Stimulated activated CD8-positive, alpha-beta memory T cell treated with anti-CD3 and anti-CD28 coated beads, Interleukin-12 subunit alpha, Interleukin-12 subunit beta, amount 100 ng/mL, for 4 hours (primary cell): ENCODE data around the gene RCAN2.

Source experiments
- DNase-seq: peaks from one replicate; pipeline ENCODE4 v3.0.0-alpha.2; 2020; ENCODE audit warnings: low read depth

RCAN2 gene

GRCh38 chr6:46381579-46381978, 109.7 kb downstream of the RCAN2 start:
- DNase-seq, result no peak

GRCh38 chr6:46381057-46381456, 110.2 kb downstream of the RCAN2 start:
- no peak for DNase-seq

- no peak for DNase-seq
Measured at GRCh38 chr6:46380152-46380807, 111.0 kb downstream of the RCAN2 start.

- no peak for DNase-seq
Measured at GRCh38 chr6:46378882-46379416, 112.3 kb downstream of the RCAN2 start.

- DNase-seq, result no peak
Measured at GRCh38 chr6:46378161-46378881, 112.9 kb downstream of the RCAN2 start.

- DNase-seq, result no peak
Measured at GRCh38 chr6:46377209-46377608, 114.0 kb downstream of the RCAN2 start.

GRCh38 chr6:46376562-46377061, 114.6 kb downstream of the RCAN2 start:
- no peak for DNase-seq

GRCh38 chr6:46370622-46371021, 120.6 kb downstream of the RCAN2 start:
- no peak for DNase-seq

- no peak for DNase-seq
Measured at GRCh38 chr6:46368169-46368536, 123.1 kb downstream of the RCAN2 start.

GRCh38 chr6:46367354-46368168, 123.7 kb downstream of the RCAN2 start:
- DNase-seq, result no peak

GRCh38 chr6:46366190-46366900, 124.9 kb downstream of the RCAN2 start:
- no peak for DNase-seq

- no peak for DNase-seq
Measured at GRCh38 chr6:46357591-46357990, 133.7 kb downstream of the RCAN2 start.

- no peak for DNase-seq
Measured at GRCh38 chr6:46356543-46356942, 134.7 kb downstream of the RCAN2 start.

GRCh38 chr6:46353528-46353927, 137.7 kb downstream of the RCAN2 start:
- DNase-seq, result no peak

- no peak for DNase-seq
Measured at GRCh38 chr6:46352541-46353268, 138.5 kb downstream of the RCAN2 start.

GRCh38 chr6:46350714-46351113, 140.5 kb downstream of the RCAN2 start:
- no peak for DNase-seq

- no peak for DNase-seq
Measured at GRCh38 chr6:46347669-46348068, 143.6 kb downstream of the RCAN2 start.

GRCh38 chr6:46340246-46340645, 151.0 kb downstream of the RCAN2 start:
- no peak for DNase-seq

GRCh38 chr6:46338131-46338530, 153.1 kb downstream of the RCAN2 start:
- no peak for DNase-seq

GRCh38 chr6:46334442-46334841, 156.8 kb downstream of the RCAN2 start:
- DNase-seq, result no peak

GRCh38 chr6:46333481-46333880, 157.8 kb downstream of the RCAN2 start:
- no peak for DNase-seq
